ENCODE measurements around the gene TOX3.

- no peak for TF ChIP-seq CTCF (IDR thresholded peaks at IDR 0.05)
- TF ChIP-seq ZFX (IDR thresholded peaks at IDR 0.05; ENCODE audit: borderline replicate concordance) = no peak
Observed at GRCh38 chr16:52529226-52529625, 17.7 kb downstream of the TOX3 start.
